C1 segment of cervical spinal cord (tissue), 14 donors: ENCODE data around the gene PRSS22.

Source experiments
- DNase-seq, 14 donors: peaks; one replicate each; lab custom pipeline; 2025; lab: John Stamatoyannopoulos, UW

The PRSS22 gene

DNA sequence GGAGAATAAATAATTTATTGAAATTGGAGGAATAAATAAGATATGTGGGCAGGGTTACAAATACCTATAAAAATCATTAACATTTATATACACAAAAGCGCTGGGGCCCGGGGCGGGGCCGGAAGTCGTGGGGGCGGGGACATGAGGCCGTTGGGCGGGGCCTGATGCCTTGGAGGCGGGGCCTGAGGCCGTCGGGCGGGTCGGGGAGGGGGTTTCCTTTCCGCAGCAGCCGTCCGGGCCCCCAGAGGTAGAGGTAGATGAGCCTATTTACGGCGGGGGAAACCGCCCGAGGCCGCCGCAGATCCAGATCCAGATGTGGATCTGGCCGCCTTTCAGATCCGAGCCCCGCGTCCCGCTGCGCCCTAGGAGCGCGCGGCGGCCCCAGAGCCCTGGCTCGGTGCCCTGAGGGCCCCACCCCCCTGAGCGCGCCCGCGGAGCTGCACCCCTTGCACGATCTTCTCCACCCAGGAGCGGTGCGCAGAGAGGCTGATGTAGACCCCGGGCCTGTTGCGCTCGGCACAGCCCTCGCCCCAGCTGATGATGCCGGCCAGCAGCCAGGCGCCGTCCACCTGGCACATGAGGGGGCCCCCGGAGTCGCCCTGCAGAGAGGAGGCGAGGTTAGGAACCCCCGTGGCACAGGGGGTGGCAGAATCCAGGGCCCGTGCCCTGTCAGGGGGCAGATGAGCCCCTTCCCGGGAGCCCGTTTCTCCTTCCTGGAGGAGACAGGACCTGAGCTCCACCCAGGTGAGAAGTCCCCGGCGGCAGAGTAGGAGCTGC, 5.1 kb downstream of the PRSS22 start:
- DNase-seq, result no peak

GRCh38 chr16:2852003-2852730, 5.8 kb downstream of the PRSS22 start:
- no peak for DNase-seq

DNA sequence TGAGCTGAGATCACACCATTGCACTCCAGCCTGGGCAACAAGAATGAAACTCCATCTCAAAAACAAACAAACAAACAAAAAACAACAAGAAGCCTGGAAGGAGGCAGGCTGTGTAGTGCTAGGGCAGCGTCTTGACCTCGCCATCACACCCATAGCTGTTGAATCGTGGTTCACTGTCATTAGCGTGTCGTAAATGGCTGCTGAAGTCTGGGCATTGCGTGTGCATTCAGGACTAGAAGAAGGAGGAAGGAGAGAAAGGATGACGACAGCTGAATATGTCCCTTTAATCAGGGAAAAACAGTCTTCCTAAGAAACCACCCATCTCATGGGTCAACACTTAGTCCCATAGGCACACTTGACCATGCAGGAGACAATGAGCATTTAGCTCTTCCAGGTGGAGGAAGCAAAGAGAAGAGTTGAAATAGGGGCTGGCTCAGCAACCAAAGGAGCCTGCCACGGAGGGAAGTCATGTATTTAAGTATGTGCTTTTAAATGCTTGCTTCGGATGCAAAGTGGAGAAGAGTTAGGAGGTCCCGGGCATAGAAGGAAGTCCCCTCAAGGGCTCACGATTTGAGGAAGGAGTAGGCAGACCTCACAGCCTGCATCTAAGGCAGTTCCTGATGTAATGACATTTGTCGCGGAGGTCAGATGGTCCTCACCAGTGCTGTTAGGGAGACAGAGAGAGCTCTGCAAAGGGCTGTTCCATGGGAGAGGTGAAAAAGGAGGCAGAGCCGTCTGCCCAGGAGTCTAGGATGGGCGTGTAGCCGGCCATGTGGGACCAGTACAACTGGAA, 8.8 kb downstream of the PRSS22 start:
- DNase-seq, result no peak

GRCh38 chr16:2846511-2847310, 11.3 kb downstream of the PRSS22 start:
- DNase-seq, result no peak

GRCh38 chr16:2845116-2845515, 12.9 kb downstream of the PRSS22 start:
- no peak for DNase-seq

DNA sequence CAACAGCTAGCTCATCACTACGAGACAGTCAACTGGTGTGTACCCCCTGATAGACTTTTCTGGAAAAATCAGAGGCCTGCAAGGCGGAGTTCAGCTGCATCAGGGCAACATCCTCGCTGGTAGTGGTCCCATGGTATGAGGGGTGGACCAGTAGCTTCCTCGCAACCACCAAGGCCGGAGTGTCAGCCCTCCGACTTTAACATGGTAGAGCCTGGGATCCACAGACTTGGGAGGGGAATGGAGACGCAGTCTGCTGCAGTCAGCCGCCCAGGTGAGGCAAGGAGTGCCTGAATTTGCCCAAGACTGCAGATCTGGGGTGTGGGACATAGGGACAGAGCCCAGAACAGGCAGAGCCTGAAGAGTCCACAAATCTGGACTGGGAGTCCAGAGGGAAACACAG, 14.4 kb downstream of the PRSS22 start:
- no peak for DNase-seq

- peak in 5 of 14 donors; percentile 5 to 41 (median 28) for DNase-seq
These were observed 15.5 kb downstream of the PRSS22 start for GRCh38 chr16:2842340-2843000.

- no peak for DNase-seq
These were observed 16.2 kb downstream of the PRSS22 start for GRCh38 chr16:2841606-2842339.

DNA sequence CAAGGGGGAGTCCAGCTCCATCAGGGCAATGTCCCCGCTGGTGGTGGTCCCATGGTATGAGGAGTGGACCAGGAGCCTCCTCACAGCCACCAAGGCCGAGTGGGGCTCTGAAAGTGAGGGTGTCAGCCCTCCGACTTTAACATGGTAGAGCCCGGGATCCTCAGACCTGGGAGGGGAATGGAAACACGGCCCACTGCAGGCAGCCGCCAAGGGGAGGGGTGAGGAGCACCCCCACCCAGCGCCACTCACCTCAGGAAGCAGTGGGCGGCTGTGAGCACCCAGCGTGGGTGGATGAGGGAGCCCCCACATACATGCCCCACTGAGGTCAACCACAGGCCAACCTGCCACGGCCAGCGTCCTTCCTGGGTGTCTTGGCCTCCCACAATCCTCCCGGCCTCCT, 17.1 kb downstream of the PRSS22 start:
- DNase-seq, result no peak

DNA sequence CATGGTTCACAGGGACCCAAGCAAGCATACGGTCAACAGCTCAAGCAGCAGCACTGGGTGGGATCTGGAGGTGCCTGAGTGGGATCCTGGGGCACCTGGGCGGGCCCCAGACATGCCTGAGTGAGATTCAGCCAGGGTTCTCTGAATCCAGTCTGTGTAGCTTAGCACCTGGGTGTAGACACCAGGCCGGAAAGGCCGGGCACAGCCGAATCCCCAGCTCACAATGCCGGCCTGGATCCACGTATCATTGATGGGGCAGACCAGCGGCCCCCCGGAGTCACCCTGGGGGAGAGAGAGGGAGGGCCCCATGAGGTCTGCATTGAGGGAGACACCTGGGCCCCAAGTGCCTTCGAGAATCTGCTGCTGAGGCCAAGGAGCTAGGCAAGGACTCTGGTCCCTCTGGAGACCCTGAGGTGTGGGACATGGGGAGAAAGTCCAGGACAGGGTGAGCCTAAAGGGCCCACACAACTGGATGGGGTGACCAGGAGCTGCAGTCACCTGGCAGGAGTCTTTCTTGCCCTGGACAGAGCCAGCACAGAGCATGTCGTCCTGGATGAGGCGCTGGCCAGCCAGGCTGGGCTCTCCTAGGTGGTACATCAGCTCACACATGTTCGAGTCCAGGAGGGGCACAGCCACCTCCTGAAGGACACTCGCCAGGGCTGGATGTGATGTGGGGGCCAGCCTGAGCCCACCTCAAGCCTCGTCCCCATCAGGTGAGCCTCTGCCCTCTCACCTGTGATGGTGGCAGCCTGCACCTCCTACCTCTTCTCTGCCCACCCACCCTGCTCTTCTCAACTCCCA, 18.1 kb downstream of the PRSS22 start:
- DNase-seq, result no peak

- DNase-seq, result peak in 12 of 14 donors; percentile 8 to 62 (median 38)
These were observed 19.0 kb downstream of the PRSS22 start for GRCh38 chr16:2838928-2839327.

- DNase-seq, result no peak
These were observed 21.1 kb downstream of the PRSS22 start for GRCh38 chr16:2836646-2837508.

GRCh38 chr16:2835638-2836493, 22.1 kb downstream of the PRSS22 start:
- no peak for DNase-seq

DNA sequence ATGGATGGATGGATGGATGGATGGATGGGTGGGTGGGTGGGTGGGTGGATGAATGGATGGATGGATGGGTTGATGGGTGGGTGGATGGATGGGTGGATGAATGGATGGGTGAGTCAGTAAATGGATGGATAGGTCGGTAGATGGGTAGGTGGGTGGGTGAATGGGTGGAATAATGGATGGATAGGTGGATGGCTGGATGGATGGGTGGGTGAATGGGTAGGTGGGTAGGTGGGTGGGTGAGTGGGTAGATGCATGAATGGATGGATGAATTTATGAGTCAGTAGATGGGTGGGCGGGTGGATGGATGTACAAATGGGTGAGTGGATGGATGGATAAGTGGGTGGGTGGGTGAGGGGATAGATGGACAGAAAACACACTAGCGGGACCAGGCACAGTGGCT, 23.0 kb downstream of the PRSS22 start:
- DNase-seq, result no peak

GRCh38 chr16:2833776-2834175, 24.2 kb downstream of the PRSS22 start:
- no peak for DNase-seq

DNA sequence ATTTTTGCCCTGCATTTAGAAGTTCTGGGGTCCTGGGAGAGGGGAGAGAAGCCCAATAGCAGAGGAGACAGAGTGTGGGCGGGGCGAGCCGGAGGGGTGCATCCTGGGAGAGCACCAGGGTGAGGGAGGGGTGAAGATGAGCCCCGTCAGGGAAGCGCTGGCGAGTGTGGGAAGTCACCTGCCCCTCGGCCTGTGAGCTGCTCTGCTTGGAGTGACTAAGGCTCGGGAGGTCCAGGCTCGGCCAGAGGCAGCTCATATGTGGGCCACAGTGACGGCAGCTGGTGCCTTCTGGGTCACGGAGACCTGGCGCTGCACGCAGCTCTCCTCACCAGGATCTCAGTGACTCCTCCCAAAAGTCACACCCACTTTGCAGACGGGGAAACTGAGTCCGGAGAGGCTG, 26.8 kb downstream of the PRSS22 start:
- no peak for DNase-seq

- no peak for DNase-seq
These were observed 27.6 kb downstream of the PRSS22 start for GRCh38 chr16:2830355-2830695.
